ENCODE results near the gene TMEM117.

The TMEM117 gene

DNA sequence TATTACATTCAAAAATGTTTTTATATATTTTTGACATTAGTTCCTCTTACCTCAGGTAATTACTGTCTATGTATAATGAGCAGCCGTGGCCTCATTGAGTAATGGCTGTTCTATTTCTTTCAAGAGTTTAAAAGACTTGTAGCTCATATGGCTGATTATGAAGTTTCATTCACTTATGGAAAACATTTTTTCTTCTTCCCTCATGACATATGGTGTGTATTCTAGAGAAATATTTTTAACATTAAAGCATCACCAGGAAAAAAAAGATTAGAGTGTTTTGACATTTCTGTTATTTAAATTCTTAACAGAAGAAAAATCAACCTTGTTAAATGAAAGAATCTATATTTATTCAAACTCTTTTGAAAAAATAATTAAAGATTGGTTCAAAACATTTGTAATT is 422.4 kb downstream of the TMEM117 start:
- Histone ChIP-seq H3K4me2 (ENCODE audit: low read length) (no peak overlapping the region), H3K4me1 (ENCODE audit: control insufficient read depth, low read length) (no peaks in the 10 kb centered on the region), H3F3A (ENCODE audit: control insufficient read depth, insufficient read depth) (no peaks in the 10 kb centered on the region), H3K36me3 (ENCODE audit: control insufficient read depth, low read length) (no peaks in the 10 kb centered on the region), H4K20me1 (ENCODE audit: control insufficient read depth, insufficient read depth, low read depth, low read length) (no peaks in the 10 kb centered on the region), H3K4me3 (ENCODE audit: low read length) (no peak overlapping the region), H3K27ac (ENCODE audit: low read depth, low read length) (no peak overlapping the region), H3K27me3 (ENCODE audit: control insufficient read depth, low read length) (no peaks in the 10 kb centered on the region), H3K9me3 (ENCODE audit: control insufficient read depth, insufficient read depth, low read length) (no peaks in the 10 kb centered on the region), H3K79me2 (ENCODE audit: control insufficient read depth, low read length) (no peaks in the 10 kb centered on the region), H3K9me2 (replicated peaks; ENCODE audit: control insufficient read depth, low read length) (no peaks in the 10 kb centered on the region)
- TF ChIP-seq, protein P1, sequence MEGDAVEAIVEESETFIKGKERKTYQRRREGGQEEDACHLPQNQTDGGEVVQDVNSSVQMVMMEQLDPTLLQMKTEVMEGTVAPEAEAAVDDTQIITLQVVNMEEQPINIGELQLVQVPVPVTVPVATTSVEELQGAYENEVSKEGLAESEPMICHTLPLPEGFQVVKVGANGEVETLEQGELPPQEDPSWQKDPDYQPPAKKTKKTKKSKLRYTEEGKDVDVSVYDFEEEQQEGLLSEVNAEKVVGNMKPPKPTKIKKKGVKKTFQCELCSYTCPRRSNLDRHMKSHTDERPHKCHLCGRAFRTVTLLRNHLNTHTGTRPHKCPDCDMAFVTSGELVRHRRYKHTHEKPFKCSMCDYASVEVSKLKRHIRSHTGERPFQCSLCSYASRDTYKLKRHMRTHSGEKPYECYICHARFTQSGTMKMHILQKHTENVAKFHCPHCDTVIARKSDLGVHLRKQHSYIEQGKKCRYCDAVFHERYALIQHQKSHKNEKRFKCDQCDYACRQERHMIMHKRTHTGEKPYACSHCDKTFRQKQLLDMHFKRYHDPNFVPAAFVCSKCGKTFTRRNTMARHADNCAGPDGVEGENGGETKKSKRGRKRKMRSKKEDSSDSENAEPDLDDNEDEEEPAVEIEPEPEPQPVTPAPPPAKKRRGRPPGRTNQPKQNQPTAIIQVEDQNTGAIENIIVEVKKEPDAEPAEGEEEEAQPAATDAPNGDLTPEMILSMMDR (IDR thresholded peaks at IDR 0.05; ENCODE audit: low read depth, low read length, poor library complexity, severe bottlenecking), result no peak
- TF ChIP-seq EZH2phosphoT487 (IDR thresholded peaks at IDR 0.05; ENCODE audit: borderline replicate concordance, low read length), result no peak

DNA sequence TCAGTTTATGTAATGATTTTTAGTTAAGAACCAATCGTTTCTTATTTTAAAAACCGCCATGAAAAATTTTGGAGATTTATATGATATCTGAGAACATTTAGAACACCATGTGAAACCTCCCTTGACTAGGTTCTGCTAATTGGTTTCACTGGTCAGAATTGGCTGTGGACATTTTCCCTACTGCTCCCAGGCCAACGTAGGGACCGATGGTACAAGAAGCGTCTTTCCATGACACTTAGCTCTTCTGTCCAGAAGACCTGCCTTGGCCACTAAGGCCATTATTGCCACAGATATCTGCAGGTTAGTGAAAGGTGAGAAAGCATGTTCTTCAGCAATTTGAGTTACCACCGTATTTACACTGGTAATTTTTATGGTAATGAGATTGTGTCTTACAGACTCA is 424.0 kb downstream of the TMEM117 start:
- H3K9me3 ChIP-seq (ENCODE audit: control insufficient read depth, insufficient read depth, low read length), result no peaks in the 10 kb centered on the region
- H3K36me3 ChIP-seq (ENCODE audit: control insufficient read depth, low read length), result no peaks in the 10 kb centered on the region
- no peak overlapping the region for H3K27ac ChIP-seq (ENCODE audit: low read depth, low read length)
- no peak overlapping the region for H3K4me2 ChIP-seq (ENCODE audit: low read length)
- no peak overlapping the region for H3K4me3 ChIP-seq (ENCODE audit: low read length)
- no peaks in the 10 kb centered on the region for H4K20me1 ChIP-seq (ENCODE audit: control insufficient read depth, insufficient read depth, low read depth, low read length)
- no peaks in the 10 kb centered on the region for H3F3A ChIP-seq (ENCODE audit: control insufficient read depth, insufficient read depth)
- no peak for TF ChIP-seq EZH2phosphoT487 (IDR thresholded peaks at IDR 0.05; ENCODE audit: borderline replicate concordance, low read length)
- TF ChIP-seq, protein P1 (IDR thresholded peaks at IDR 0.05; ENCODE audit: low read depth, low read length, poor library complexity, severe bottlenecking), result no peak
- no peaks in the 10 kb centered on the region for H3K79me2 ChIP-seq (ENCODE audit: control insufficient read depth, low read length)
- no peaks in the 10 kb centered on the region for H3K9me2 ChIP-seq (replicated peaks; ENCODE audit: control insufficient read depth, low read length)
- H3K27me3 ChIP-seq (ENCODE audit: control insufficient read depth, low read length), result no peaks in the 10 kb centered on the region; the same call in 1 of the 2 replicates
- H3K4me1 ChIP-seq (ENCODE audit: control insufficient read depth, low read length), result no peaks in the 10 kb centered on the region

GRCh38 chr12:44260581-44260980 is 424.7 kb downstream of the TMEM117 start:
- Histone ChIP-seq H4K20me1 (ENCODE audit: control insufficient read depth, insufficient read depth, low read depth, low read length) (no peaks in the 10 kb centered on the region), H3K27me3 (ENCODE audit: control insufficient read depth, low read length) (no peaks in the 10 kb centered on the region; the same call in 1 of the 2 replicates), H3K4me1 (ENCODE audit: control insufficient read depth, low read length) (no peaks in the 10 kb centered on the region), H3K27ac (ENCODE audit: low read depth, low read length) (no peak overlapping the region), H3K4me3 (ENCODE audit: low read length) (no peak overlapping the region), H3K9me3 (ENCODE audit: control insufficient read depth, insufficient read depth, low read length) (no peaks in the 10 kb centered on the region), H3F3A (ENCODE audit: control insufficient read depth, insufficient read depth) (no peaks in the 10 kb centered on the region), H3K4me2 (ENCODE audit: low read length) (no peak overlapping the region), H3K9me2 (replicated peaks; ENCODE audit: control insufficient read depth, low read length) (no peaks in the 10 kb centered on the region), H3K79me2 (ENCODE audit: control insufficient read depth, low read length) (no peaks in the 10 kb centered on the region), H3K36me3 (ENCODE audit: control insufficient read depth, low read length) (no peaks in the 10 kb centered on the region)
- TF ChIP-seq, protein P1 (IDR thresholded peaks at IDR 0.05; ENCODE audit: low read depth, low read length, poor library complexity, severe bottlenecking), result no peak
- no peak for TF ChIP-seq EZH2phosphoT487 (IDR thresholded peaks at IDR 0.05; ENCODE audit: borderline replicate concordance, low read length)
